ENCODE measurements around the gene MYB. TPM values are rescaled to one million over a fixed set of nuclear protein-coding genes. Genes with fewer than 3 reads are reported as not detected.

MYB gene
- total RNA-seq, 2 donors from 2014 or later, result not detected

- DNase-seq (ENCODE audit: low spot score), result no peak
- H3K36me3 ChIP-seq, result no peaks in the 10 kb centered on the region
- TF ChIP-seq CTCF (IDR thresholded peaks at IDR 0.05), result no peak
- peaks cover 0 to 5% of the 10 kb centered on the region in 2 donors for H3K4me1 ChIP-seq (ENCODE audit: control insufficient read depth in 1 of 2, low read depth in 2 of 2)
- no peak overlapping the region for H3K27ac ChIP-seq
- no peaks in the 10 kb centered on the region for H3K27me3 ChIP-seq (replicated peaks; ENCODE audit: insufficient read depth)
- no peak overlapping the region for H3K4me3 ChIP-seq
- no peak for ATAC-seq (ENCODE audit: insufficient number of reproducible peaks, low FRiP score, low read depth)
- H3K9me3 ChIP-seq, result no peaks in the 10 kb centered on the region
Measured at GRCh38 chr6:135188718-135189117, 7.6 kb downstream of the MYB start.

- Histone ChIP-seq H3K9me3 (no peaks in the 10 kb centered on the region), H3K4me3 (no peak overlapping the region), H3K27me3 (replicated peaks; ENCODE audit: insufficient read depth) (no peaks in the 10 kb centered on the region), H3K36me3 (no peaks in the 10 kb centered on the region), H3K4me1 (ENCODE audit: control insufficient read depth in 1 of 2, low read depth in 2 of 2) (no peaks in the 10 kb centered on the region), H3K27ac (no peak overlapping the region)
- no peak for ATAC-seq (ENCODE audit: insufficient number of reproducible peaks, low FRiP score, low read depth)
- no peak for TF ChIP-seq CTCF (IDR thresholded peaks at IDR 0.05)
- no peak for DNase-seq (ENCODE audit: low spot score)
Measured at GRCh38 chr6:135189344-135189743, 8.2 kb downstream of the MYB start.

GRCh38 chr6:135191508-135192255 lies 10.6 kb downstream of the MYB start:
- no peak for ATAC-seq (ENCODE audit: insufficient number of reproducible peaks, low FRiP score, low read depth)
- no peak for TF ChIP-seq CTCF (IDR thresholded peaks at IDR 0.05)
- Histone ChIP-seq H3K36me3 (no peaks in the 10 kb centered on the region), H3K4me3 (no peak overlapping the region), H3K4me1 (ENCODE audit: control insufficient read depth in 1 of 2, low read depth in 2 of 2) (no peaks in the 10 kb centered on the region), H3K27me3 (replicated peaks; ENCODE audit: insufficient read depth) (no peaks in the 10 kb centered on the region), H3K9me3 (no peaks in the 10 kb centered on the region), H3K27ac (no peak overlapping the region)
- no peak for DNase-seq (ENCODE audit: low spot score)

- Histone ChIP-seq H3K27me3 (replicated peaks; ENCODE audit: insufficient read depth) (no peaks in the 10 kb centered on the region), H3K27ac (no peak overlapping the region), H3K4me3 (no peak overlapping the region), H3K9me3 (no peaks in the 10 kb centered on the region), H3K4me1 (ENCODE audit: control insufficient read depth in 1 of 2, low read depth in 2 of 2) (no peaks in the 10 kb centered on the region), H3K36me3 (no peaks in the 10 kb centered on the region)
- no peak for TF ChIP-seq CTCF (IDR thresholded peaks at IDR 0.05)
- ATAC-seq (ENCODE audit: insufficient number of reproducible peaks, low FRiP score, low read depth), result no peak
- DNase-seq (ENCODE audit: low spot score), result no peak
Measured at GRCh38 chr6:135192256-135193174, 11.4 kb downstream of the MYB start.

GRCh38 chr6:135193221-135193620 lies 12.1 kb downstream of the MYB start:
- H3K9me3 ChIP-seq, result no peaks in the 10 kb centered on the region
- no peak for ATAC-seq (ENCODE audit: insufficient number of reproducible peaks, low FRiP score, low read depth)
- no peak overlapping the region for H3K4me3 ChIP-seq
- no peak for DNase-seq (ENCODE audit: low spot score)
- no peak overlapping the region for H3K27ac ChIP-seq
- no peaks in the 10 kb centered on the region for H3K27me3 ChIP-seq (replicated peaks; ENCODE audit: insufficient read depth)
- no peaks in the 10 kb centered on the region for H3K36me3 ChIP-seq
- TF ChIP-seq CTCF (IDR thresholded peaks at IDR 0.05), result no peak
- H3K4me1 ChIP-seq (ENCODE audit: control insufficient read depth in 1 of 2, low read depth in 2 of 2), result no peaks in the 10 kb centered on the region
